ENCODE data around the gene FOXP3.

The FOXP3 gene

DNA sequence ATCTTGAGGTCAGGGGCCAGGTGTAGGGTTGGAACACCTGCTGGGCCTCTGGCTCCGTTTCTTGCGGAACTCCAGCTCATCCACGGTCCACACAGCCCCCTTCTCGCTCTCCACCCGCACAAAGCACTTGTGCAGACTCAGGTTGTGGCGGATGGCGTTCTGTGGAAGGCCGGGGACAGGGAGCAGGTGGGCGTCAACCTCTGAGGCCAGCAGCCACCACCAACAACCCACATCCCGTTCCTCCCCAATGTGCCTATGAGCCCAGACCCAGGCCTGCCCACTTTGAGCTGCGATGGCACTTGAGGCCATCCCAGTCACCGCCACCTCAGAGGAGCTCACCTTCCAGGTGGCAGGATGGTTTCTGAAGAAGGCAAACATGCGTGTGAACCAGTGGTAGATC, 13.2 kb downstream of the FOXP3 start:
- TF ChIP-seq, protein P1, sequence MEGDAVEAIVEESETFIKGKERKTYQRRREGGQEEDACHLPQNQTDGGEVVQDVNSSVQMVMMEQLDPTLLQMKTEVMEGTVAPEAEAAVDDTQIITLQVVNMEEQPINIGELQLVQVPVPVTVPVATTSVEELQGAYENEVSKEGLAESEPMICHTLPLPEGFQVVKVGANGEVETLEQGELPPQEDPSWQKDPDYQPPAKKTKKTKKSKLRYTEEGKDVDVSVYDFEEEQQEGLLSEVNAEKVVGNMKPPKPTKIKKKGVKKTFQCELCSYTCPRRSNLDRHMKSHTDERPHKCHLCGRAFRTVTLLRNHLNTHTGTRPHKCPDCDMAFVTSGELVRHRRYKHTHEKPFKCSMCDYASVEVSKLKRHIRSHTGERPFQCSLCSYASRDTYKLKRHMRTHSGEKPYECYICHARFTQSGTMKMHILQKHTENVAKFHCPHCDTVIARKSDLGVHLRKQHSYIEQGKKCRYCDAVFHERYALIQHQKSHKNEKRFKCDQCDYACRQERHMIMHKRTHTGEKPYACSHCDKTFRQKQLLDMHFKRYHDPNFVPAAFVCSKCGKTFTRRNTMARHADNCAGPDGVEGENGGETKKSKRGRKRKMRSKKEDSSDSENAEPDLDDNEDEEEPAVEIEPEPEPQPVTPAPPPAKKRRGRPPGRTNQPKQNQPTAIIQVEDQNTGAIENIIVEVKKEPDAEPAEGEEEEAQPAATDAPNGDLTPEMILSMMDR (IDR thresholded peaks at IDR 0.05), result no peak

DNA sequence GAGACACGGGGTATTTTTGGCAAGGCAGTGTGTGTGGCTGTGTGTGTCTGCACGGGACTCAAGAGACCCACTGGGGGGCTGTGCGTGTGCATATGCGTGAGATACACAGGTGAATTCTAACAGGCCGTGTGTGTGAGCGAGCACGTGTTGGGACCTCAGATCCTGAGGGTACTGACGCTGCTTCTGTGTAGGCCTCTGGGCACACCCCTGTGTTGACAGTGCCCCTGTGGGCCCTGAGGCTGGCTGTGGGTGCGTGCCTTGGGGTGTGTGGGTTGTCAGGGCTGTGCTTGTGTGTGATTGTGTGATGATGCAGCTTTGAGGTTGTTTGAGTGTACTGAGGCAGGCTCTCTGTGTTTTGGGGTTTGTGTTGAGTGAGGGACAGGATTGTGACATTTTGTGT, 13.9 kb downstream of the FOXP3 start:
- TF ChIP-seq, protein P1 (IDR thresholded peaks at IDR 0.05), result no peak

DNA sequence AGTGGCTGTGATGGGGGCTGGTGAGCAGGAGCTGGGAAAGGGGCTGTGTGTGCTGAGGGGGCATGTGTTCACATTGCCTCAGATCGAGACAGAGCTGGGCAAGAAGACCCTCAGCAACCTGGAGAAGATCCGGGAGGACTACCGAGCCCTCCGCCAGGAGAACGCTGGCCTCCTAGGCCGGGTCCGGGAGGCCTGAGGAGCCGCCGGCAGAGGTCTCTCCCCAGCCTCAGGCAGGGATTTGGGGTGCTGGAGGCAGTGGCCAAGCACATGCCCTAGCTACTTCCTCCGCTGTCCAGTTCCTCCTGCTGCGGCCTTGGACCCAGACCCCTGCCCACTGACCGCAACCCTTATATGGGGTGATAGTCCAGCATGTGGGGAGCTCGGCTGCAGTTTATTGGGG, 14.4 kb downstream of the FOXP3 start:
- TF ChIP-seq, protein P1 (IDR thresholded peaks at IDR 0.05), result no peak

DNA sequence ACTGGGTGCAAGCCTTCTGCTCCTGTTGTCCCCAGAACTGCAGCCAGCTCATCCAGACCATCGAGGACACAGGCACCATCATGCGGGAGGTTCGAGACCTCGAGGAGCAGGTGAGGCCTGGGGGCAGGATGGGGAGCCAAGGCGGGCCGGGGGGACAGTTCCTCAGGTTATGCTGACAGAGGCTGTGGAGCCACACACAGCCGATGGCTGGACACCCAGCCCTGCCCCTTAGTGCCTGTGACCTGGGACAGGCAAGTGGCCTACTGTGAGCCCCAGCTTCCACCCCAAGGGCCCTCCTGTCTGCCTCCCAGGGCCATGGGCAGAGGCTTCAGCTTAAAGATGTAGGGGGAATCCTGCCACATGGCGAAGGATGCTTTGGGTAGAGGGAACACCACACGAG, 14.9 kb downstream of the FOXP3 start:
- TF ChIP-seq, protein P1 (IDR thresholded peaks at IDR 0.05), result no peak

DNA sequence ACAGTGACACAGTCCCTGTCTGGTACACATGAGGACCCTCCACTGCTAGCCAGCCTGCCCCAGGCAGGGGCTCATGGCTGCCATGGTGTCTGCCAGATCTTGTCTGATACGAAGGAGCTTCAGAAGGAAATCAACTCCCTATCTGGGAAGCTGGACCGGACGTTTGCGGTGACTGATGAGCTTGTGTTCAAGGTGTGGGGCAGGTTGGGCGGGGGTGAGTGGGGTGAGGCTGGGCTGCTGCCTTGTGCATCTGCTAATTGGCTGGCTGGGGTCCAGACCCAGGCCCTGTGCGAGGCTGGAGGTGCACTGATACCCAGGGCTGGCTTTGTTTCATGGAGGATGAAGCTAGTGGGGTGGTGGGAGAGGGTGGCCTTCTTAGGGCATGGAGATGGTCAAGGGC, 15.4 kb downstream of the FOXP3 start:
- TF ChIP-seq, protein P1 (IDR thresholded peaks at IDR 0.05), result no peak

DNA sequence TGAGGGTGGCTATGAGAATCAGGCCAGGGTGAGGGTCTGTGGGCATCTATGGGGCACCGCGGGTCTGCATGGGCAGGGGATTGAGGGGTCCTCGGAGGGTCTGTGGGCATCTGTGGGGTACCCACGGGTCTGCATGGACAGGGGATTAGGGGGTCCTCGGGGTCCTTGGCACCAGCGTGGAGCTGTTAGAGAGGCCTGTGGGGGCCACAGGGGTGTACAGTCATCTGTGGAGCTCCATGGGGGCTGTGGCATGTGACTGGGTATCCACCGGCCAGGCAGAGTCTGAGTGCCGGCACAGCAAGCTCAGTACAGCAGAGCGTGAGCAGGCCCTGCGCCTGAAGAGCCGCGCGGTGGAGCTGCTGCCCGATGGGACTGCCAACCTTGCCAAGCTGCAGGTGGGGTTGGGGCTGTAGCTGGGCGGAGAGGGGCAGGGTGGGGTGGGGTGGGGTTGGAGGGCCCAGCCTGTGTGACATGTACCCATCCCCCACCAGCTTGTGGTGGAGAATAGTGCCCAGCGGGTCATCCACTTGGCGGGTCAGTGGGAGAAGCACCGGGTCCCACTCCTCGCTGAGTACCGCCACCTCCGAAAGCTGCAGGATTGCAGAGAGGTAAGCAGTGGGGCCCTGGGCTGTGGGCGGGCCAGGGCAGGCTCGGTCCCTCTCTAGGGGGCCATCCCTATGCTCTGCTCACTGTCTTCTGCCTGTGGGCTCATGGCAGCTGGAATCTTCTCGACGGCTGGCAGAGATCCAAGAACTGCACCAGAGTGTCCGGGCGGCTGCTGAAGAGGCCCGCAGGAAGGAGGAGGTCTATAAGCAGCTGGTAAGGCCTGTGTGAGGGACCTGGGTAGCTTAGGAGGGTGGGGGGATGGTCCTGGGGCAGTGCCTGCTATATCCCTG, 16.3 kb downstream of the FOXP3 start:
- TF ChIP-seq, protein P1 (IDR thresholded peaks at IDR 0.05), result no peak

DNA sequence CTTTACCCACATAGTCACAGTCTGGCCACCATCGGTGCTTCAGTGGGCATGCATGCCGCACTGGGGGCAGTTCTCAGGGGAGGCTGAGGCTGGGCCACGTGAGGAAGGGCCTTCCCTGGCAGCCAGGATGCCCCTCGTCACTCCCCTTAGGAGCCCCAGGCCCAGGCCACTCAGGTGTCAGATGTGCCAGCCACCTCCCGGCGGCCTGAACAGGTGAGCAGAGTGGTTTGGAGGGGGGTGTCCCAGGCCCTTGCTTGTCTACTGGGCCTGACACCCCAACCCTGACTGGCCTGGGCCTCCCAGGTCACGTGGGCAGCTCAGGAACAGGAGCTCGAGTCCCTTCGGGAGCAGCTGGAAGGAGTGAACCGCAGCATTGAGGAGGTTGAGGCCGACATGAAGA, 17.2 kb downstream of the FOXP3 start:
- TF ChIP-seq, protein P1 (IDR thresholded peaks at IDR 0.05), result no peak
